Tibial nerve (tissue), 4 donors: Measurements from ENCODE around the gene CD226.

Experiments
- CTCF ChIP-seq, 5 experiments: fragments of 200-600 bp in 3 of 5; fragments of 450-650 bp in 2 of 5; sonication (generic) in 3 of 5; IDR thresholded peaks; one replicate each; pipeline ENCODE4 v1.5.1; 2016 to 2019; ENCODE audit warnings: antibody characterized with exemption in 5 of 5, mild to moderate bottlenecking in 3 of 5, moderate library complexity in 2 of 5
- EP300 ChIP-seq, 2 donors: sonication (generic); formaldehyde crosslinking; IDR thresholded peaks; one replicate each; pipeline ENCODE4 v1.6.1; 2017; ENCODE audit warnings: antibody characterized with exemption in 2 of 2, mild to moderate bottlenecking in 1 of 2

- no peak for TF ChIP-seq CTCF (IDR thresholded peaks at IDR 0.05)
- no peak for TF ChIP-seq EP300 (IDR thresholded peaks at IDR 0.05)
These were observed 991 bp downstream of the CD226 start for GRCh38 chr18:69946608-69947155.
